ENCODE measurements around the gene TBX2.

TBX2 gene

GRCh38 chr17:61414141-61414935 is 14.7 kb downstream of the TBX2 start:
- no peak for DNase-seq (ENCODE audit: low spot score in 2 of 2)
- no peak overlapping the region for H3K4me3 ChIP-seq
- in situ Hi-C loops (cut with MboI; ENCODE audit: low sequenced_read_pairs) = loop anchor here (10.0 kb wide), 1 partner anchor 160 kb away; no protein-coding TSS in a partner anchor
- H3K4me1 ChIP-seq = peaks cover 18% of the 10 kb centered on the region
- H3K27me3 ChIP-seq (ENCODE audit: low read depth) = no peaks in the 10 kb centered on the region
- H3K36me3 ChIP-seq (replicated peaks) = no peaks in the 10 kb centered on the region; the same call in 1 of the 2 replicates
- H3K9me3 ChIP-seq = no peaks in the 10 kb centered on the region

- Histone ChIP-seq H3K36me3 (replicated peaks) (no peaks in the 10 kb centered on the region; the same call in 1 of the 2 replicates), H3K9me3 (no peaks in the 10 kb centered on the region), H3K27me3 (ENCODE audit: low read depth) (no peaks in the 10 kb centered on the region), H3K4me3 (no peak overlapping the region), H3K4me1 (peaks cover 18% of the 10 kb centered on the region)
- DNase-seq (ENCODE audit: low spot score in 2 of 2) = no peak
- in situ Hi-C loops (cut with MboI; ENCODE audit: low sequenced_read_pairs) = loop anchor here (5.0 to 10.0 kb wide), 2 partner anchors 160 to 422 kb away; no protein-coding TSS in a partner anchor
Measured at GRCh38 chr17:61414936-61415251, 15.3 kb downstream of the TBX2 start.

- DNase-seq (ENCODE audit: low spot score in 2 of 2) = no peak
- Histone ChIP-seq H3K9me3 (no peaks in the 10 kb centered on the region), H3K4me3 (no peak overlapping the region), H3K4me1 (peaks cover 18% of the 10 kb centered on the region), H3K36me3 (replicated peaks) (no peaks in the 10 kb centered on the region; the same call in 1 of the 2 replicates), H3K27me3 (ENCODE audit: low read depth) (no peaks in the 10 kb centered on the region)
- in situ Hi-C loops (cut with MboI; ENCODE audit: low sequenced_read_pairs) = loop anchor here (5.0 to 10.0 kb wide), 2 partner anchors 159 to 422 kb away; no protein-coding TSS in a partner anchor
Measured at GRCh38 chr17:61415374-61416210, 15.9 kb downstream of the TBX2 start.

GRCh38 chr17:61416211-61416539 is 16.5 kb downstream of the TBX2 start:
- Histone ChIP-seq H3K4me3 (no peak overlapping the region), H3K36me3 (replicated peaks) (no peaks in the 10 kb centered on the region; the same call in 1 of the 2 replicates), H3K4me1 (peaks cover 18% of the 10 kb centered on the region), H3K9me3 (no peaks in the 10 kb centered on the region), H3K27me3 (ENCODE audit: low read depth) (no peaks in the 10 kb centered on the region)
- in situ Hi-C loops (cut with MboI; ENCODE audit: low sequenced_read_pairs) = loop anchor here (5.0 to 10.0 kb wide), 2 partner anchors 159 to 421 kb away; no protein-coding TSS in a partner anchor
- DNase-seq (ENCODE audit: low spot score in 2 of 2) = no peak

DNA sequence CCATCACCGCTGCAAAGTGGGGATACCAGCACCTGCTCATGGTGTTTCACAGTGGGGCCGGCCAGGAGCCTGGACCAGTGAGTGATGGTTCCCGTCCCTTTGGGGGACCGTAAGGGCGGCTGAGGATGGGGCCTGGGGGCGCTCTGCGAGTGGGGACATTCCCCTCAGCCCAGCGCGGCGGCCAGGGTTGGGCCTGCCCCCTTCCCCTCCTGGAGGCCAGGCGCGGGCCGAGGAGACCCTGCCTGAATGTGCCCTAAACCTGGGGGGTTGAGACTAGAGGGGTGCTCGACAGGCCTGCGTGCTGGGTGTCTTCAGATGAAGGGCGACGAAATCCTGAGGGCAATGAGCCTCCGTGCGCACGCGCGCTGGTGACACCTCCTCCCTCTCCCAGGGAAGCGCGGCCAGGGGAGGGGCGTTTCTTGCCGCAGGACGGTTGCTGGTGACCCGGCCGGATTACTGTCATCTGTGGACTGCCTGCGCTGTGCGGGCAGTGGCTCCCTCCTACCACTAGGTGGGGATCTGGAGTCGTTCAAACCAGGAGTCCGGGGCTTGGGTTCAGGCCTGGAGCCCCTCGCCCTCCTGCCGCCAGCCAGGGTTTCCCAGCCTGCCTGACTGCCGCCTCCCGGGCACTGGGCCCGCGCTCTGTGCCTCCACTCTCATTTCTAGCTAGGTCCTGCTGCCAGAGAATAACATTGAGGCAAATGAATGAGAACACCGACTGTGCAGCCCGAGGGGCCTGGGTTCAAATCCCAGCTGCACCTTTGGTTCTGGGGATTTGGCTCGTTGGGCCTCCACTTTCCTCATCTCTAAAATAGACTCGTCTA is 17.1 kb downstream of the TBX2 start:
- H3K27me3 ChIP-seq (ENCODE audit: low read depth) = no peaks in the 10 kb centered on the region
- H3K9me3 ChIP-seq = no peaks in the 10 kb centered on the region
- H3K4me1 ChIP-seq = peaks cover 18% of the 10 kb centered on the region
- H3K36me3 ChIP-seq (replicated peaks) = no peaks in the 10 kb centered on the region; the same call in 1 of the 2 replicates
- no peak overlapping the region for H3K4me3 ChIP-seq
- peak; percentile 87 to 96 for DNase-seq (ENCODE audit: low spot score in 2 of 2)
- in situ Hi-C loops (cut with MboI; ENCODE audit: low sequenced_read_pairs) = loop anchor here (5.0 to 10.0 kb wide), 2 partner anchors 158 to 421 kb away; no protein-coding TSS in a partner anchor

GRCh38 chr17:61418449-61418848 is 18.8 kb downstream of the TBX2 start:
- DNase-seq (ENCODE audit: low spot score in 2 of 2) = no peak
- H3K4me1 ChIP-seq = peaks cover 6% of the 10 kb centered on the region
- no peaks in the 10 kb centered on the region for H3K9me3 ChIP-seq
- in situ Hi-C loops (cut with MboI; ENCODE audit: low sequenced_read_pairs) = loop anchor here (5.0 to 10.0 kb wide), 2 partner anchors 156 to 419 kb away; no protein-coding TSS in a partner anchor
- no peak overlapping the region for H3K4me3 ChIP-seq
- no peaks in the 10 kb centered on the region for H3K27me3 ChIP-seq (ENCODE audit: low read depth)
- H3K36me3 ChIP-seq (replicated peaks) = no peaks in the 10 kb centered on the region; the same call in 1 of the 2 replicates

DNA sequence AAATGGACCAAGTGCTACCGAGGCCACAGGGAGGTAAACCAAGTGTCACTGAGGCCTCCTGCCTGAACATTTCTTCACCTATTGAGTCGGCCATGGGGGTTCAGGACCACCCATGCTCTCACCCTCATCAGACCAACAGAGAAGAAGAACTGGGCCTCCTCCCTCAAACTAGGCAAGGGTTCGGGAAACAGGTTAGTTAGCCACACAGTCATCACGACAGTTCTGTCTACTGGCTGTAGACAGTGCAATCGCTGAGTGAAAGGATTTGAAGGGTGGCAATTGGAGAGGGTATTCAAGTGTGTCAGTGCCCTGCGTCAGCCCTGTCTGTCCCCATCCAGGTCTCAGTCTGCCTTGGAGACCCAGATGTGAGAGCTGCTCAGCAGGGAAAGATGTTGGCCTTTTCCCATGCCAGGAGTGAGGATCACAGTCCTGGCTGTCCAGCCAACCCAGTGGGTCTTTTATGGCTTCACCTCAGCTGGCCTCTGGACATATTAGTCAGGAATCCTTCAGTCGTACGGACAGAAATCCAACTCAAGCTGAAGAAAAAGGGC is 19.9 kb downstream of the TBX2 start:
- no peak for DNase-seq (ENCODE audit: low spot score in 2 of 2)
- no peaks in the 10 kb centered on the region for H3K27me3 ChIP-seq (ENCODE audit: low read depth)
- no peaks in the 10 kb centered on the region for H3K9me3 ChIP-seq
- H3K4me3 ChIP-seq = no peak overlapping the region
- H3K4me1 ChIP-seq = peaks cover 6% of the 10 kb centered on the region
- in situ Hi-C loops (cut with MboI; ENCODE audit: low sequenced_read_pairs) = loop anchor here (5.0 to 10.0 kb wide), 2 partner anchors 155 to 418 kb away; no protein-coding TSS in a partner anchor
- no peaks in the 10 kb centered on the region; the same call in 1 of the 2 replicates for H3K36me3 ChIP-seq (replicated peaks)

- H3K4me1 ChIP-seq = peaks cover 6% of the 10 kb centered on the region
- no peaks in the 10 kb centered on the region for H3K9me3 ChIP-seq
- DNase-seq (ENCODE audit: low spot score in 2 of 2) = no peak
- H3K4me3 ChIP-seq = no peak overlapping the region
- H3K27me3 ChIP-seq (ENCODE audit: low read depth) = no peaks in the 10 kb centered on the region
- H3K36me3 ChIP-seq (replicated peaks) = no peaks in the 10 kb centered on the region; the same call in 1 of the 2 replicates
- in situ Hi-C loops (cut with MboI; ENCODE audit: low sequenced_read_pairs) = no loop called here
Measured at GRCh38 chr17:61420052-61420451, 20.4 kb downstream of the TBX2 start.

GRCh38 chr17:61420745-61421398 is 21.2 kb downstream of the TBX2 start:
- in situ Hi-C loops (cut with MboI; ENCODE audit: low sequenced_read_pairs) = no loop called here
- H3K4me1 ChIP-seq = peaks cover 6% of the 10 kb centered on the region
- DNase-seq (ENCODE audit: low spot score in 2 of 2) = no peak
- H3K4me3 ChIP-seq = no peak overlapping the region
- no peaks in the 10 kb centered on the region for H3K9me3 ChIP-seq
- no peaks in the 10 kb centered on the region for H3K27me3 ChIP-seq (ENCODE audit: low read depth)
- no peaks in the 10 kb centered on the region; the same call in 1 of the 2 replicates for H3K36me3 ChIP-seq (replicated peaks)

DNA sequence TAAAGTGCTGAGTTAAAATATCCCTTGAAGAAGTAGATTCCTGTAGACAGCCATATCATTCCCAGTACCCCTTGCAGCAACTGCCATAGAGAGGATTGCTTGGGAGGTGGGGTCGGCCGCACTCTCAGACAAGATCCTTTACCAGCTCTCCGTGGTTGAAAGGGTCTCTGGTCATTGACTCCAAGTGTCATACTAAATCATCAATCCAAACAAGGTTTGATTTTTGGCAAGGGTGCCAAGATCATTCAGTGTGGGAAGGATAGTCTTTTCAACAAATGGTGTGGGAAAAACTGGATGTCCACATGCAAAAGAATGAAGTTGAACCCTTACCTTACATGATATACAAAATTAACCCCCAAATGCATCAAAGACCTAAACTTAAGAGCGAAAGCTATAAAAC is 21.8 kb downstream of the TBX2 start:
- in situ Hi-C loops (cut with MboI; ENCODE audit: low sequenced_read_pairs) = no loop called here
- Histone ChIP-seq H3K4me1 (peaks cover 5% of the 10 kb centered on the region), H3K4me3 (no peak overlapping the region), H3K27me3 (ENCODE audit: low read depth) (no peaks in the 10 kb centered on the region), H3K9me3 (no peaks in the 10 kb centered on the region), H3K36me3 (replicated peaks) (no peaks in the 10 kb centered on the region; the same call in 1 of the 2 replicates)
- DNase-seq (ENCODE audit: low spot score in 2 of 2) = no peak

GRCh38 chr17:61422116-61422799 is 22.6 kb downstream of the TBX2 start:
- in situ Hi-C loops (cut with MboI; ENCODE audit: low sequenced_read_pairs) = no loop called here
- H3K4me1 ChIP-seq = no peaks in the 10 kb centered on the region
- H3K4me3 ChIP-seq = no peak overlapping the region
- no peaks in the 10 kb centered on the region for H3K36me3 ChIP-seq (replicated peaks)
- H3K9me3 ChIP-seq = no peaks in the 10 kb centered on the region
- no peak for DNase-seq (ENCODE audit: low spot score in 2 of 2)
- H3K27me3 ChIP-seq (ENCODE audit: low read depth) = no peaks in the 10 kb centered on the region

- Histone ChIP-seq H3K4me3 (no peak overlapping the region), H3K27me3 (ENCODE audit: low read depth) (no peaks in the 10 kb centered on the region), H3K9me3 (no peaks in the 10 kb centered on the region), H3K36me3 (replicated peaks) (no peaks in the 10 kb centered on the region), H3K4me1 (no peaks in the 10 kb centered on the region)
- in situ Hi-C loops (cut with MboI; ENCODE audit: low sequenced_read_pairs) = no loop called here
- no peak for DNase-seq (ENCODE audit: low spot score in 2 of 2)
Measured at GRCh38 chr17:61422869-61423268, 23.2 kb downstream of the TBX2 start.
